Head of caudate nucleus (tissue), 42 donors: ENCODE results near the gene R3HCC1L.
"Not testable (repeated sequence)": the region's sequence is repeated elsewhere in the genome, so short reads cannot be mapped to it uniquely, and the experiment has no call there.

Experiments used
- DNase-seq, 42 donors: peaks; one replicate each; pipeline versions ENCODE4 v3.0.0 to v3.0.0-alpha.2; 2020 to 2021; ENCODE audit warnings: mixed read lengths in 7 of 42
- intact Hi-C: fragments of 100-400 bp; cut with DNase I; formaldehyde crosslinking; loops from one replicate; pipeline ENCODE4 v1.15.0; 2022

The R3HCC1L gene

DNA sequence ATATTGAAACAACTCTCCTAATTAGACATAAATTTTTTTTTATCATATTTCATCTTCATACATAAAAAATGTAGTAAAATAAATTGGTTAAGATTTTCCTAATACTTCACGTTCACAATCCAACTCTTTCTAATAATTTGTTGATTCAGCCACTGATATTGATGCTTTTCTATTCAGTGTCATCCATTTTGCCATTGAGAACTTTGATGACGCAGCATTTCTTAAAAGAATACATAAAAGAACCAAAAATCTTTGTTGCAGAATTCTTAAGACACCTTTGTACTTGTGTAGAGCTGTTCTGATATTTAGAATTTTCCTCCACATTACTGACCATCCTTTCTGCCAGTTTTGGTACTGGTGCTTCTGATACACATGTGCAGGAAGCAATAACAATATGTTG is 80.9 kb downstream of the R3HCC1L start:
- no peak for DNase-seq
- intact Hi-C loops: no loop called here

- intact Hi-C loops: no loop called here
- no peak for DNase-seq
These were observed 83.3 kb downstream of the R3HCC1L start for GRCh38 chr10:98217801-98218200.

- intact Hi-C loops: no loop called here
These were observed 89.4 kb downstream of the R3HCC1L start for GRCh38 chr10:98223874-98224273.

GRCh38 chr10:98224509-98224908 is 90.1 kb downstream of the R3HCC1L start:
- no peak for DNase-seq
- intact Hi-C loops: no loop called here

More at GRCh38 chr10:98223874-98224273, 89.4 kb downstream of the R3HCC1L start:
- DNase-seq: peak in 4 of 42 donors; percentile 7 to 39 (median 16)

DNA sequence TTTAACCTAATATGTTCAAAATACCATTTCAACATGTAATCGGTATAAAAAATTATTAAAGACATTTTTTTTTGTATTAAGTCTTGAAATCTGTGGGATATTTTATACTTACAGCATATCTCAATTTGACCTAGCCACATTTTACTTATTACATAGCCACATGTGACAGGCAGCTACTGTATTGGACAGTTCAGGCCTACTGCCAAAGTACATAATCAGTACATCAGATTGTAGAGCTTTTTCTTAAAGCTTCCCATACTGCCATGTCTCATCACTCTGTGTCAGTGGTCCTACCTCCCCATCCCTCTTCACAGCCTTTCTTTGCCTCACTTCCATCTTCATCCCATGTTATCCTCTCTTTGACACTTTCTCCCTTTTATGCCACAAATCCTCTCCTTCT is 90.5 kb downstream of the R3HCC1L start:
- DNase-seq: no peak
- intact Hi-C loops: no loop called here

DNA sequence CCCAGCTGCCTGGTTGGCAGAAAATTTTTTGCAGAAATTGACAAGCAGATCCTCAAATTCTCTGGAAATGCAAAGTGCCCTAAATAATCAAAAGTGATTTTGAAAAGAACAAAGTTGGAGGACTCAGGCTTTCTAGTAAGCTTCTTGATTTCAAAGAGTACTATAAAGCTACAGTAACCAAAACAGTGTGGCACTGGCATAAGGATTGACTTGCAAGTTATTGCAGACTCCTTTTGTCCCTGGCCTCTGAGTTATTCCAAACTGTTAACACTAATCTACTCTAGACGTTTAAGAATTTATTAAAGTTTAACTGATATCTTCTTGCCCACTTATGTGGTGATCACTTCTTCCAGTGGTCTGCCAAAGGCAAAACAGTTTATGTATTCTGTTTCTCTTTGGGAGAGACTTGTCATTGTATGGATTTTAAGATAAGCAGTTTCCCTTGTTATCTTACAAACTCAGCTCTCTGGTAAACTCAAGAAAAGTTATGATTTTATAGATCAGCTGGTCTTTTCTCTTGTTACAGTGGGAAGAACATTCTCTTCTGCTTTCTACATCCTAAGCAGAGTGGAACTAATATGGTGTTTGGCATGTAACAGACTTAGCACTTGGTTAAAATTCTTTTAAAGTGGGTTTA is 92.2 kb downstream of the R3HCC1L start:
- no peak for DNase-seq
- intact Hi-C loops: no loop called here

DNA sequence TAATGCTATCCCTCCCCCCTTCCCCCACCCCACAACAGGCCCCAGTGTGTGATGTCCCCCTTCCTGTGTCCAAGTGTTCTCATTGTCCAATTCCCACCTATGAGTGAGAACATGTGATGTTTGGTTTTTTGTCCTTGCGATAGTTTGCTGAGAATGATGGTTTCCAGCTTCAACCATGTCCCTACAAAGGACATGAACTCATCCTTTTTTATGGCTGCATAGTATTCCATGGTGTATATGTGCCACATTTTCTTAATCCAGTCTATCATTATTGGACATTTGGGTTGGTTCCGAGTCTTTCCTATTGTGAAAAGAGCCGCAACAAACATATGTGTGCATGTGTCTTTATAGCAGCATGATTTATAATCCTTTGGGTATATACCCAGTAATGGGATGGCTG is 93.3 kb downstream of the R3HCC1L start:
- intact Hi-C loops, DNase-seq: not testable (repeated sequence)

DNA sequence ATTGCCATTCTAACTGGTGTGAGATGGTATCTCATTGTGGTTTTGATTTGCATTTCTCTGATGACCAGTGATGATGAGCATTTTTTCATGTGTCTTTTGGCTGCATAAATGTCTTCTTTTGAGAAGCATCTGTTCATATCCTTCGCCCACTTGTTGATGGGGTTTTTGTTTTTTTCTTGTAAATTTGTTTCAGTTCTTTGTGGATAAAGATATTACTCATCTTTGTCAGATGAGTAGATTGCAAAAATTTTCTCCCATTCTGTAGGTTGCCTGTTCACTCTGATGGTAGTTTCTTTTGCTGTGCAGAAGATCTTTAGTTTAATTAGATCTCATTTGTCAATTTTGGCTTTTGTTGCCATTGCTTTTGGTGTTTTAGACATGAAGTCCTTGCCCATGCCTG is 93.8 kb downstream of the R3HCC1L start:
- DNase-seq, intact Hi-C loops: not testable (repeated sequence)

DNA sequence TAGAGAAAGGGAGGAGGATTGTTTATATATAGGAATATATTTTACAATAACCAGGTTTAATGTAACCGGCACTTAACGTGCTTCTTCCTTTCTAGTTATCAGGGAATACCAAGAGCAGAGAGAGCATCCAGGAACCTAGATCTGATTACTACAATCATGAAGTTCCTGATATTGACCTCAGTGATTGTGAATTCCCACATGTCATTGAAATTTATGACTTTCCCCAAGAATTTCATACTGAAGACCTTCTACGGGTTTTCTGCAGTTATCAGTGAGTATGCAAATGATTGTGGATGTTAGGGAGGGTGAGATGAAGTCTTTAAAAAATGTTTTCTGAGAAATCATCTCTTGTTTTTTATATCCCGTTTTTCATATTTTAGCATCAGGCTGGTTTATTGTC is 97.0 kb downstream of the R3HCC1L start:
- no peak for DNase-seq
- intact Hi-C loops: no loop called here

- DNase-seq: no peak
- intact Hi-C loops: no loop called here
These were observed 101.4 kb downstream of the R3HCC1L start for GRCh38 chr10:98235846-98236245.

DNA sequence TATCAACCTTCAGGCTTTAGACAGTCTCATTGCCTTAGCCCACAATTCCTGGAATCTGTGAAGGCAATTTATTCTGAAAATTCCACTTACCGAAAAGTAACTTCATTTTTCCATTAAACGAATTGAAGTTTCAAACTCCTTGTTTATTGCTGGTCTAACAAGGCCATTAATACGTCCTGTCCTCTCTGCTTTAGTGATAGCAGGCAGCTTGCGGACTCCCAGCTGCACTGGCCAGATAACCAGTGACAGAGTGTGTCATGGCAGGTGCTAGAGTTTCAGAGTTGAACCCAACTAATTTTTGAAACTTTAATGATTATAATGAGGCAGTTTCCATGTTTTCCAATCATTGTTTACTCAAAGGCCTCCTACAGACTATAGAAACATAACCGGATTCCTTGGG is 102.4 kb downstream of the R3HCC1L start:
- intact Hi-C loops: no loop called here
- DNase-seq: no peak

GRCh38 chr10:98238391-98238790 is 103.9 kb downstream of the R3HCC1L start:
- intact Hi-C loops: no loop called here
- no peak for DNase-seq

GRCh38 chr10:98240524-98240923 is 106.1 kb downstream of the R3HCC1L start:
- no peak for DNase-seq
- intact Hi-C loops: loop anchor here (5.0 kb wide), 1 partner anchor 67 kb away; no protein-coding TSS in a partner anchor

DNA sequence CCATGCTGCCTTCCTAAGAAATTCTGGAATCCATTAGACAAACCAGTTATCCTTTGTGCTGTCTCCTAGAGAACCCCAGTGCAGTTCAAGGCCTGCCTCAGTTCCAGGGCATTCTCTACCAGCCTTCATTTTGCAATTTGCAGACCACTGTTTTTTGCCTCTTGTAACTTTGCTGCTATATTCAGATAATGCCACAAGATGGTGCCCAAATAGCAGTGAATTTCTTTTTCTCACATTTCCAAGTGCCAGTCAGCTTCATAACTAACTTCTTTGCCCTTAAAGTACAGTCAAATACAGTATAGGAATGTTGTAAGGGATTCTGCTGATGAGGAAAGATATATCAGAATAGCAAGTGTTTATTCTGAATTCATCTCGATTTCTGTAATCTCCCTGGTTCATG is 108.4 kb downstream of the R3HCC1L start:
- intact Hi-C loops: loop anchor here (5.0 kb wide), 1 partner anchor 64 kb away; no protein-coding TSS in a partner anchor
- peak in 1 of 42 donors; percentile 34 for DNase-seq

GRCh38 chr10:98244141-98244540 is 109.7 kb downstream of the R3HCC1L start:
- no peak for DNase-seq
- intact Hi-C loops: loop anchor here (5.0 kb wide), 1 partner anchor 63 kb away; no protein-coding TSS in a partner anchor

- intact Hi-C loops: loop anchor here (5.0 kb wide), 1 partner anchor 63 kb away; no protein-coding TSS in a partner anchor
- no peak for DNase-seq
These were observed 110.1 kb downstream of the R3HCC1L start for GRCh38 chr10:98244586-98244985.

DNA sequence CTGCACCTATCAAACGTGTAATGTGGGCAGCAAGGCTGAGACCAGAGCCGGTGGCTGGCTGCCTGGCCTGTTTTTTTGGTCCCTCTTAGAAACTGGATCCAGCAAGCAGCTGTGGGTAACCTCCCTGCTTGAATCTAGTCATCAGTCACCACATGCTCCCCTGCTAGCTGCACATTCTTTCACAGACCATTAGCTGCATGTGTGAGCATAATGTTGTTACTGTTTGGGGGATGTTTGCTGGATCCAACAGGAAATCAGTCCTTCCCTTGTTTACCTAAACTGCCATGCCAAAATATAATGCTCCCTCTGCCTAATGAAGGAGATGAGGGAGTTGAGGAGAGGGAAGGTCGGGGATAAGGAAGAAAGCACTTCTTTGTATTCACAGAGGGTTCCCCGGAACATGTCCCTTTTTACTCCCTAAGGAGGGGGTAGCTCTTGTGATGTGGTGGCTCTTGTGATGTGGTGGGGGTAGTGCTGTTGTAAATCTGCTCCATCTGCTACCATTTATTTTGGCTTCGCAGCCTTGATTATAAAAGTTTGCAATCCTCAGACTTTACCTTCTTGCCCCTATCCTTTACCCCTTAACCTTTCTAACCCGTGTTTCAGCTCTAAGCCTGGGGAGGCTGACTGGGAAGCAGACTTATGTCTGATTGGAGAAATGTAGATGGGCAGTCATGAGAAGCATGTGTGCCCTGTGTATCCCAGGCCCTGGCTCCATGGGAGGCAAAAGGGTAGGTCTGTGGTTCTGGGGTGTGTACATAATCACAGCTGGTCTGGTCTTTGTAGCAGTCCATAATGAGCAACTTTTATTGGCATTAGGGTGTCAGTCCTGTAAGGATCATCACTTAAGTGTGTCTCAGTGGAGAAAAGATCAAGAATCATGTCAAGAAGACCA is 112.7 kb downstream of the R3HCC1L start:
- no peak for DNase-seq
- intact Hi-C loops: no loop called here

DNA sequence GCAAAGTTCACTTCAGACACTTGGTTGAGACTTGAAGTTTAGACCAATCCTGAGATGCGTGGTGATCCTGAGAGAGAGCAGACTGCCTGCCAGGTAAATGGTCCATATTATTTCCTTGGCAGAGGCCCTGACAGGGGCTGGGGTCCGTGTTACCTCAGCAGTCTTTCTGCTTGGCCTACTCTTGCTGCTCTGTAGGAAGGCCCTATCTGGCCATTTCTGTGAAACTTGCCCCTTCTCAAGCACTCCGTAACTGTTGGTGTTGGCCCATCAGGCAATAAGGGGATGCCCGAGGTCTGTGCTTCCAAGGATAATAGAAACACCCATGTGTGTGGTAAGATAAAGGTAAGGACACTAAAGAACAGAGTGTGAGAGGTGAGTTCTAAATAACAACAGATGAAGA is 113.6 kb downstream of the R3HCC1L start:
- intact Hi-C loops: no loop called here
- no peak for DNase-seq

DNA sequence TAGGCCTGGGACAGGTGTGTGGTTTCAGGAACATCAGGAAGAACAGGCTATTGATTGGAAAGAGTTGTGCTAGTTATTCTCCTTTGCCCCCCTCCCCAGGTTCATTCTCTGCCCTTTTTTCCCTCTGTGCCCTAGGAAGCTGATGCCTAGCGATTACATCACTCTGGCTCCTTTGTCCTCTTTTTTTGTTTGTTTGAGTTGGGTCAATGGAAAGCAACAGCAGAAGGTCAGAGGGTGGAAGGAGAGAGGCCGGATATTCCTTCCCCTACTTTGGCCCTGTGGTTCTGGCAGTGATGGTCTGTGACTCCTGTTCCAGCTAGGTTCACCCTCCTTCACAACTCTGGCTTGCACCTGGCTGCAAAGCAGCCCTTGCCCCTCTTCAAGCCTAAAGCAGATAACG is 114.7 kb downstream of the R3HCC1L start:
- intact Hi-C loops: no loop called here
- DNase-seq: no peak

DNA sequence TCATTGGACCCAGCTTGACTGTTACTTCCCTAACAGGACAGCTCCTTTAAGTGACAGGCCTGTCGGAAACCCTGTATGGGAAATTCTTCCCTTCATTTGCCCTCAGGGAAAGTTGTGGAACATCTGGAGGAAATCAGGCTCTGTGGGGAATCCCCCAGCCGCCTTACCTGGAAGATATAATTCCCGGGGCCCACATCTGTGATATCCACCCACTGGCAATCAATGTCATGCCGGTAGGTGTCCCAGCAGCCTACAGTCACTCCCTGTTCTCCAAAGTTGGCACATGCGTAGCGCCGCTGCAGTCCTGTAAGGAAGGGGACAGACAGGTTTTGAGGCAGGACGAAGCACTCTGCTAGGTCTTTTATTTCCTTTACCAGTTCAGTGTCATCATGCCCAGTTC is 116.9 kb downstream of the R3HCC1L start:
- peak in 38 of 42 donors; percentile 32 to 82 (median 58) for DNase-seq
- intact Hi-C loops: no loop called here
